Endothelial cell of umbilical vein (primary cell): ENCODE results near the gene PLXDC2. TPM values are rescaled to one million over a fixed set of nuclear protein-coding genes. Genes with fewer than 3 reads are reported as not detected.

Source experiments
- polyA plus RNA-seq, 4 experiments: library from polyadenylated mRNA; depleted of rRNA in 3 of 4; stranded (reverse) in 3 of 4; unstranded in 1 of 4; fragments of >200 nt; gene quantifications; 2 replicates each; pipeline versions ENCODE4 v1.2.1 to v1.2.3, GENCODE V29; 2011 to 2012; ENCODE audit warnings: missing spikeins in 1 of 4
- small RNA-seq: library from RNA; depleted of rRNA; stranded (forward); fragments of <200 nt; gene quantifications from one replicate; pipeline ENCODE3, GENCODE V24; 2012; ENCODE audit warnings: low replicate concordance, low read depth; ENCODE audit not compliant: insufficient read depth, insufficient read length
- total RNA-seq: library from RNA; stranded (reverse); gene quantifications from 2 replicates; pipeline ENCODE4 v1.2.3, GENCODE V29; 2021

Gene PLXDC2
- total and polyA plus RNA-seq, 2 donors (not counting 3 experiments of a cell fraction or from before 2014, with no cell fraction given): 0.32 to 1.2 TPM

Small RNA genes within 50 kb of the gene (small RNA-seq; reads per million reads assigned to genes)
- gene RNU6-1212P: not detected
